Mucosa of gallbladder (tissue), 1 donor: Measurements from ENCODE around the gene C1GALT1C1. TPM values are rescaled to one million over a fixed set of nuclear protein-coding genes. Genes with fewer than 3 reads are reported as not detected.
"Not testable (repeated sequence)": the region's sequence is repeated elsewhere in the genome, so short reads cannot be mapped to it uniquely, and the experiment has no call there.

Experiments
- DNase-seq: peaks from one replicate; pipeline ENCODE4 v3.0.0-alpha.2; 2020; ENCODE audit warnings: low spot score
- total RNA-seq: library from RNA; stranded (reverse); gene quantifications from one replicate; pipeline ENCODE4 v1.2.1, GENCODE V29; 2021
- donor health status: DM: no; HTN: no; CAD: no.

The C1GALT1C1 gene
- total RNA-seq = 26.7 TPM

- DNase-seq = peak; percentile 92
Observed at GRCh38 chrX:120629667-120630537, at the start of gene C1GALT1C1. TSS of gene C1GALT1C1 (minus strand) at chrX:120630054. CDS start at chrX:120627166, 2,888 bp downstream.

DNA sequence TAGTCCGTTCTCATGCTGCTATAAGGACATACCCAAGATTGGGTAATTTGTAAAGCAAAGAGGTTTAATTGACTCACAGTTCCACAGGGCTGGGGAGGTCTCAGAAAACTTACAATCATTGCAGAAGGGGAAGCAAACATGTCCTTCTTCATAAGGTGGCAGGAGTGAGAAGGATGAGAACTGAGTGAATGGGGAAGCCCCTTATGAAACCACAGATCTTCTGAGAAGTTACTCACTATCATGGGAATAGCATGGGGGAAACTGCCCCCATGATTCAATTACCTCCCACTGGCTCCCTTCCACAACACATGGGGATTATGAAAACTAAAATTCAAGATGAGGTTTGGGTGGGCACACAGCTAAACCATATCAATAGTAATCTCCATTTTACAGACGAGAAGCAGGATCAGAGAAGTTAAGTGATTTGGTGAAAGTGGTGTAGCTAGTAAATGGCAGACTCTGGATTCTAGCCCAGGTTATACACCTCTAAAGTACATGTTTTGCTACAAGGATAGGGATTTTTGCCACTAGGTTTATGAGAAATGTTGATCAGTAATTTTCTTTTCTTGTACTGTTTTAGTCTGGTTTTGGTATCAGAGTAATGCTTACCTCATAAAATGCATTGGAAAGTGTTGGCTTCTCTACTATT is 47.3 kb upstream of the C1GALT1C1 start:
- DNase-seq = no peak

DNA sequence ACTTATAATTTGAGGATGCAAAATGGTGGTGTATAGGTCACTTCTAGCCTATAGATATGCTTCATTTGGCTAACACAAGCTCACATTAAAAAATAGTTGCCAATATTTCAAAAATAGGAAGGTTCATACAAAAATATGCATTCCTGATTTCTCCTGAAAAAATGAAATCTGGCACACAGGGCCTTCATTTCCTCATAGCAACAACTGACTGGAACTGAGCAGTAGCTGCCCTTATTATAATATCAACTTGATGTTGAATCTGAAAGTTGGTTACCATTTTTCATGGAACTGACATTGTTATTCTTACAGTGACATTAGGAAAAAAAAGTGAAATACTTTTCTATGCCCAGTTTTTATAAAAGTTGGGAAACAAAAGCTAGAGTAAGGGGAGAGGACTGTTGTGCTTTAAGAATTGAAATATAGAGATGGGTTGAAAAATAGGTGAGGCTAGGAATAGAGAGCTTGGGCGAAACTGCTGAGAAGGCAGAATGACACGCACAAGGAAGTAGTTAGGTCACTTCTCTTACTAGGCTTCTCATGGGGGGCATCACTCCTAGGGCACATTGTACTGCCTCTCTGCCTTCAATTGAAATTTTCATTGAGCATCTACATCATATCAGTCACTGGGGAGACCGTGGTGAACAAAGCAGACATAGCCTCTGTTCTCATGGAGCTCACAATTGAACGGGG is 43.1 kb upstream of the C1GALT1C1 start:
- no peak for DNase-seq

- DNase-seq = peak; percentile 19
Observed at GRCh38 chrX:120672389-120672788, 42.5 kb upstream of the C1GALT1C1 start.

DNA sequence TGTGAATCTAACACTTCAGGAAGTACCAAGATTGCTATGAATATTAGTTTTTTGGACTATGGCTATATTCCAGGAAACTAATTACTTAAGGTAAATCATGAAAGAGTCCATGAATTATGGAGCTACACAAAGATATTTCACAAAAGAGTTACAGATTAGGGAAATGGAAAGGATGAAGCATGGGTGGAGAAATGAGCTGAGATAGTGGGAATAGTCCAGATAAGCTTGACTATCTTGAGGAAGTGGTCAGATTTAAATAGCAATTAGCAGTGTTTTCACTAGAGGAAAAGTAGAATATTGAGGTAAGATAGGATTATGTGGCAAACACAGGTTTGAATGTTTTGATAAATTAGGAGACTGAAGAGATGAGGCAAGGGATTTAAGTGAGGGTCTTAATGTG is 42.1 kb upstream of the C1GALT1C1 start:
- DNase-seq = no peak

GRCh38 chrX:120668357-120668756 is 38.5 kb upstream of the C1GALT1C1 start:
- no peak for DNase-seq

DNA sequence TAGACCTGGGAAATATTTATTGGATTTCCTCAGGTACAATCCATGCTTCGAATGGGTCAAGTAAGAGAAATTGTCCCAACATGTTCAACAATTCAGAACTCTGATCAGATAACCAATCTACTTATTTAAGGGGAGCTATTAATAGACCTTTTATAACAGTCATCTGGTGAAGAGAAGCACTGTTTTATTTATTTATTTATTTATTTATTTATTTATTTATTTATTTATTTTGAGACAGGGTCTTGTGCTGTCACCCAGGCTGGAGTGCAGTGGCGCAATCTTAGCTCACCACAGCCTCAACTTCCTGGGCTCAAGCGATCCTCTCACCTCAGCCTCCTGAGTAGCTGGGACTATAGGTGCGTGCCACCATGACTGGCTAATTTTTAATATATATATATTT is 34.7 kb upstream of the C1GALT1C1 start:
- not testable (repeated sequence) for DNase-seq

- no peak for DNase-seq
Observed at GRCh38 chrX:120664081-120664480, 34.2 kb upstream of the C1GALT1C1 start.

DNA sequence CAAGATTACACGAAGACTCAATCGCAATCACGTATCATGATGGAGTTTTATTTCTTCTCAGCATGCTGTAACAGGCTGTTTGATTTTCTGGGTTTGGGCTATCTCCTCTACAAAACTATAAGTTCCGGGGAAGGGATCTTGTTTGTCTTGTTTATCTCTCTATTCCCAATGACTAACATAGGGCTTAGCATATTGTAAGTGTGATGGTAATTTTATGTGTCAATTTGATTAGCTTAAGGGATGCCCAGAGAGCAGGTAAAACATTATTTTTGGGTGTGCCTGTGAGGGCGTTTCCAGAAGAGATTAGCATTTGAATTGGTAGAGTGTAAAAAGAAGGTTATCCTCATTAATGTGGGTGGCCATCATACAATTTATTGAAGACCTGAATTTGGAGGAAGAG is 32.8 kb upstream of the C1GALT1C1 start:
- DNase-seq = no peak

DNA sequence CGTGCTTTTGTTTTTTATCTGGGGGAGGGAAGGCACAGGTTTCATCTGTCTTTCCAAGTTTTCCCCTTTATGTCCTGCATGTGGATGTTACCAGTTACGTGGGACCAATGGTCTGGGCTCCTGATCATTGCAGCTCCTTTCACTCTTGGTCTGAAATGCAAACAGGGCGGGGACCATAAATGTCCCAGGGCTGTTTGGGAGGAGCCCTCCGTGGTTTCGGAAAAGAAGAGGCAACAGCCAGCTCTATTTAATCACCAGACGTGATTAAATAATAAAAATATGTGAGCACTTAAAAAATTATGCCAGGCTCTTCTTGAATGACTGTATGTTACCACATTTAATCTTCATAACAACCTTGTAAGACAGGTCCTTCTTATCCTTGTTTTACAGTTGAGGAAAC is 30.8 kb upstream of the C1GALT1C1 start:
- no peak for DNase-seq

- DNase-seq = no peak
Observed at GRCh38 chrX:120653000-120653399, 23.1 kb upstream of the C1GALT1C1 start.

GRCh38 chrX:120652256-120652655 is 22.4 kb upstream of the C1GALT1C1 start:
- not testable (repeated sequence) for DNase-seq

- no peak for DNase-seq
Observed at GRCh38 chrX:120647127-120647526, 17.3 kb upstream of the C1GALT1C1 start.

- DNase-seq = no peak
Observed at GRCh38 chrX:120642871-120643270, 13.0 kb upstream of the C1GALT1C1 start.

DNA sequence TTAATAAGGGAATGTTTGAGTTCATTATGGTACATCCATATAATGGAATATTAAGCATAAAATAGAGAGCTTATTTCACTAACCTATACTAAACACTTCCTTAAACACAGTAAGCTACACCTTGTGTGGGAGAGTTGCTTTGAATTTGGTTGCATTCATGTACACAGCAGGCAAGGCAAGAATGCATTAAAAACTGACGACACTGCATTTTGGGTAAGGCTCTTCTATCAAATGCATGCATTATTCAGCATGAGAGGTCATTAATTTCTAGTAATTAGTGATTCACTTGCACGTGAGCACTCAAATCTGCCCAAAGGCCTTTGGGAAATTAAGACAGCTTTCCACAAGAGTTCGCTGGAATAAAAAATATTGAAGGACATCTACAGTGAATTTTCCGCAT is 8.8 kb upstream of the C1GALT1C1 start:
- DNase-seq = no peak

GRCh38 chrX:120625371-120625770 is 4.5 kb downstream of the C1GALT1C1 start:
- DNase-seq = no peak

DNA sequence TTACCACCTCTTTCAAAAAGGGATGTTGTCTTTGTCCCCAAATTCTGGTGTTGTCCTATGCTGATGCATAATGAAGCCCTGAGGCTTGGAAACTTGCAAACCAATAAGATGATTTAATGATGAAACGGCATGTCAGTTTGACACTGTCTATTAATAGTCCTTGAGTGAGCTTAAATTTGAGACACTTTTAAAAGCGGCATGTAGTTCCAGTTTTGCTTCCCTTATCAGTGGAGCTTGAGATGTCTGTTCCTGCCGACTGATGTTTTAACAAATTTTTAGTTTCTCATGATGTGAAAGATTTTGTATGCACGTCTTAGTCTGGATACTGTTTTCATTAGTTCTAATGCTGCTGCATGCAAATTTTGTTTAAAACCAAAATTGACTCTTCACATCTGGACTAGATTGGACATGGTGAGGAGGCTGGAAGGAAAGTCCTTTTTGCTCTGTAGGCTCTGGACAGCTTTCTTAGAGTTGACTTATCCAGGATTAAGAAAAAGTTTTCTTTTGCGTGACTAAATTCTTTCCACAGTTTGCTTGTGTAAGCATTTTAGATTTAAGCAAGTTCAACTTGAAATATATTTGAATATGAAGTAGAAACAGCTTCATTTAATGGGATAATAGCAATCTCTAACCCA is 11.7 kb downstream of the C1GALT1C1 start:
- no peak for DNase-seq

DNA sequence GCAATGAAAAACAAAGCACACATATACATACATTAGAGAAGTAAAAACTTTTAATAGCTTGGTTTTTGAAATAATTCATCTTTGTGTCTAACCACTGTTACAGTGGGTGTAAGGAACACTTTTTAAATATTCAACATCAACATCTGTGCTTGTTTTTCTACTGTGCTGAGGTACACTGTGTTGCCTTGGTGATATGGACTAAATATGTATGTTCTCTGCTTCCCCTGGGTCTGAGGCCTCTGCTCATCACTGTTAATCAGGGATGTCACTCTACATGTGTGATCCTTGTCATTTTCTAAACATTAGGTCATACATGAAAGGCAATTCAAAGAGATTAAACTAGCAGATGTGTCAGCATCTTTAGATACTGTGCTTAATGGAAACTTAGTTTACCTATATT is 15.0 kb downstream of the C1GALT1C1 start:
- DNase-seq = no peak

GRCh38 chrX:120612086-120612485 is 17.8 kb downstream of the C1GALT1C1 start:
- DNase-seq = no peak

DNA sequence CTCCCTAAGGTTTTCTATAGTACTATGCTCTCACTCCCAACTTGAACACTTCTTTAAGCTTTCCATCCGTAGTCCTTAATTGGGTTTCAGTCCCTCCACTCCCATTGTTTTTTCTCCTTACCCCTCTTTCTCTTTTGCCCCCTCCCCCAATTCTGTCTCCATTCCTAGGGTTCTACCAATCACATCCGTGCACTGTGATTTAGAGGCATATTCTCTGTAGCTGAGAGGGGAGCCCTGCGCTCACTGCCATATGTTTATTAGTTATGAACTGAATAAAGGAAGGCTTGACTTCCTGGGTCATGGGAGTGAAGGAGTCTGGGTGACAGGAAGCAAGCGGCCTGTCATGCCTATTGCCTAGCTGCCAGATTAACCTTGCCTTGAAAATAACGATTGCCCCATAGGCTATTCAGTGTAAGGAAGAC is 25.5 kb downstream of the C1GALT1C1 start:
- DNase-seq = no peak

DNA sequence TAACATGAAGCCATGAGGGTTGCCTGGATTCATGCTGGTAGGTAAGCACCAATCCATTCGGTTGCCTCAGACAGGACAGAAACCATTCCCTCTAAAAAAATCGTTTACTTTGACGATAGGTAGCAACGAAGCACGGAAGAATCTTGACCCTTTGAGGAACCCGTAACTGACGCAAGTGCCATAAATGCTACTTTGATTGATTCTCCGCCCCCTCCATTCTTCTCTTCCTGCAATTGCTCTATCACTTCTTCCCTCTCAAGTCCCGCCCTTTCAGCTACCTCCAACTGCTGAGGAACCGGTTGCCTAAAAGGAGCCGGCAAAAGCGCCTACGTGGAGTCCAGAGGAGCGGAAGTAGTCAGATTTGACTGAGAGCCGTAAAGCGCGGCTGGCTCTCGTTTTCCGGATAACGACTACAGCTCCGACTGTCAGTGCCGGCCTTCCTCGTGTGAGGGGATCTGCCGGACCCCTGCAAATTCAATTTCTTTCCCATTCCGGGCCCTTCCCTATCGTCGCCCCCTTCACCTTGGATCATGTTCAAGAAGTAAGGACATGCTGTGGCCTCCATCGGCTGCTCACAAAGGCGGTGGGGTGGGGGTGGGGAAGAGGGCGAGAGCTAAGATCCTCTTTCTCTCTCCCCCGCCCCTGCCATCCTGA is 26.0 kb downstream of the C1GALT1C1 start, which contains the start of gene MCTS1:
Gene MCTS1, plus strand, starts transcription at position 395 of the 654 bp plus-strand sequence. Its CDS starts 136 bp downstream, at position 531.
- DNase-seq = peak; percentile 86
